ENCODE data around the gene KRCC1.

- no peak for TF ChIP-seq GATA3 (IDR thresholded peaks at IDR 0.05; ENCODE audit: low read depth, low read length)
- no peak for TF ChIP-seq GATA2 (IDR thresholded peaks at IDR 0.05; ENCODE audit: low read depth, low read length)
These were observed 35.1 kb upstream of the KRCC1 start for GRCh38 chr2:88090446-88091283.
